ENCODE measurements around the gene REXO1. TPM values are rescaled to one million over a fixed set of nuclear protein-coding genes. Genes with fewer than 3 reads are reported as not detected.

The REXO1 gene
- total and polyA plus RNA-seq, 2 donors (not counting 1 experiment from before 2014, with no cell fraction given) = 72.6 to 898 TPM

- Histone ChIP-seq H3K4me1 (ENCODE audit: control insufficient read depth in 2 of 2, insufficient read depth in 2 of 2, low read length in 2 of 2) (peaks cover 71 to 79% of the 10 kb centered on the region in 2 donors), H3K9ac (ENCODE audit: low read length) (no peak overlapping the region), H3K4me2 (replicated peaks; ENCODE audit: low read depth, low read length, poor library complexity, severe bottlenecking) (peak overlapping the region; percentile 79), H3K36me3 (replicated peaks in 1 of 2; ENCODE audit: control extremely low read depth in 1 of 2, control insufficient read depth in 1 of 2, extremely low read depth in 1 of 2, insufficient read depth in 2 of 2, low read length in 1 of 2) (peaks cover 0 to 7% of the 10 kb centered on the region in 2 experiments), H3K27me3 (replicated peaks in 1 of 4; ENCODE audit: control extremely low read depth in 1 of 4, control insufficient read depth in 3 of 4, insufficient read depth in 4 of 4, low read length in 3 of 4) (no peaks in the 10 kb centered on the region), H4K20me1 (ENCODE audit: control insufficient read depth, insufficient read depth, low read length, poor library complexity, severe bottlenecking) (peaks cover 68% of the 10 kb centered on the region), H3K27ac (ENCODE audit: low read length in 2 of 2) (peak overlapping the region; percentile 15 to 52), H3K4me3 (ENCODE audit: control extremely low read depth in 1 of 5, extremely low read depth in 1 of 5, insufficient read depth in 1 of 5, low read depth in 2 of 5, low read length in 4 of 5) (peak overlapping the region in 2 of 5 experiments; percentile 24 to 27), H2AFZ (ENCODE audit: insufficient read depth, low read depth, low read length, poor library complexity, severe bottlenecking) (no peak overlapping the region), H3K9me3 (ENCODE audit: control extremely low read depth in 1 of 3, control insufficient read depth in 2 of 3, insufficient read depth in 1 of 3, low read length in 2 of 3) (no peaks in the 10 kb centered on the region), H3K79me2 (ENCODE audit: control insufficient read depth, insufficient read depth, low read length) (peaks cover 76% of the 10 kb centered on the region)
- ATAC-seq (ENCODE audit: low read depth) (no peak), DNase-seq (no peak)
- 80% methylated on average over 31 of the region's 31 CpGs for WGBS (ENCODE audit: insufficient coverage)
- peak; percentile 4 for TF ChIP-seq CTCF (IDR thresholded peaks at IDR 0.05)
- TF ChIP-seq EZH2 (IDR thresholded peaks at IDR 0.05; ENCODE audit: borderline replicate concordance, insufficient read depth, low read depth, low read length, poor library complexity, severe bottlenecking) = no peak
- peak overlapping the region; percentile 55 for H3K4me3 Mint-ChIP-seq
- CTCF ChIA-PET = no interaction called here
- H3K4me1 Mint-ChIP-seq = peaks cover 63% of the 10 kb centered on the region
- H3K27me3 Mint-ChIP-seq = no peaks in the 10 kb centered on the region
- H3K27ac Mint-ChIP-seq = peak overlapping the region; percentile 75
- H3K9me3 Mint-ChIP-seq (ENCODE audit: insufficient read depth) = no peaks in the 10 kb centered on the region
- intact Hi-C loops (cut with micrococcal nuclease) = no loop called here
- POLR2A ChIA-PET = interaction anchor here (0.6 kb wide), 1 partner anchor 439 kb away, joined by 4 read pairs; no protein-coding TSS in a partner anchor
These were observed 2.7 kb upstream of the REXO1 start for GRCh38 chr19:1850809-1851653.

- 95% methylated on average over 3 of the region's 10 CpGs for WGBS (ENCODE audit: insufficient coverage)
These were observed 1.7 kb upstream of the REXO1 start for GRCh38 chr19:1849886-1850398.

More at GRCh38 chr19:1849886-1850398, 1.7 kb upstream of the REXO1 start:
- ATAC-seq (ENCODE audit: low read depth) (no peak), DNase-seq (no peak)
- Histone ChIP-seq H4K20me1 (ENCODE audit: control insufficient read depth, insufficient read depth, low read length, poor library complexity, severe bottlenecking) (peaks cover 69% of the 10 kb centered on the region), H2AFZ (ENCODE audit: insufficient read depth, low read depth, low read length, poor library complexity, severe bottlenecking) (no peak overlapping the region), H3K4me2 (replicated peaks; ENCODE audit: low read depth, low read length, poor library complexity, severe bottlenecking) (no peak overlapping the region), H3K36me3 (replicated peaks in 1 of 2; ENCODE audit: control extremely low read depth in 1 of 2, control insufficient read depth in 1 of 2, extremely low read depth in 1 of 2, insufficient read depth in 2 of 2, low read length in 1 of 2) (peaks cover 0 to 11% of the 10 kb centered on the region in 2 experiments), H3K4me3 (ENCODE audit: control extremely low read depth in 1 of 5, extremely low read depth in 1 of 5, insufficient read depth in 1 of 5, low read depth in 2 of 5, low read length in 4 of 5) (no peak overlapping the region), H3K79me2 (ENCODE audit: control insufficient read depth, insufficient read depth, low read length) (peaks cover 76% of the 10 kb centered on the region), H3K27me3 (replicated peaks in 1 of 4; ENCODE audit: control extremely low read depth in 1 of 4, control insufficient read depth in 3 of 4, insufficient read depth in 4 of 4, low read length in 3 of 4) (no peaks in the 10 kb centered on the region), H3K27ac (ENCODE audit: low read length in 2 of 2) (peak overlapping the region in 1 of 2 donors; percentile 49), H3K9me3 (ENCODE audit: control extremely low read depth in 1 of 3, control insufficient read depth in 2 of 3, insufficient read depth in 1 of 3, low read length in 2 of 3) (no peaks in the 10 kb centered on the region), H3K9ac (ENCODE audit: low read length) (no peak overlapping the region), H3K4me1 (ENCODE audit: control insufficient read depth in 2 of 2, insufficient read depth in 2 of 2, low read length in 2 of 2) (peaks cover 66 to 79% of the 10 kb centered on the region in 2 donors)
- TF ChIP-seq EZH2 (IDR thresholded peaks at IDR 0.05; ENCODE audit: borderline replicate concordance, insufficient read depth, low read depth, low read length, poor library complexity, severe bottlenecking) (no peak), CTCF (IDR thresholded peaks at IDR 0.05) (no peak)
- Mint-ChIP-seq H3K4me3 (peak overlapping the region; percentile 8), H3K27me3 (no peaks in the 10 kb centered on the region), H3K9me3 (ENCODE audit: insufficient read depth) (no peaks in the 10 kb centered on the region), H3K4me1 (peaks cover 60% of the 10 kb centered on the region), H3K27ac (peak overlapping the region; percentile 39)
- ChIA-PET POLR2A (no interaction called here), CTCF (interaction anchor here (1.1 to 2.0 kb wide), 5 partner anchors 12 to 181 kb away, joined by 3 to 11 read pairs (median 5); no protein-coding TSS in a partner anchor)
- intact Hi-C loops (cut with micrococcal nuclease) = loop anchor here (5.0 kb wide), 1 partner anchor 198 kb away; the partner anchor contains the start of gene TCF3
